ENCODE results near the gene CENPP. TPM values are rescaled to one million over a fixed set of nuclear protein-coding genes. Genes with fewer than 3 reads are reported as not detected.

CENPP gene
- total and polyA plus RNA-seq, 2 donors from 2014 or later, result 1.2 to 4.2 TPM

DNA sequence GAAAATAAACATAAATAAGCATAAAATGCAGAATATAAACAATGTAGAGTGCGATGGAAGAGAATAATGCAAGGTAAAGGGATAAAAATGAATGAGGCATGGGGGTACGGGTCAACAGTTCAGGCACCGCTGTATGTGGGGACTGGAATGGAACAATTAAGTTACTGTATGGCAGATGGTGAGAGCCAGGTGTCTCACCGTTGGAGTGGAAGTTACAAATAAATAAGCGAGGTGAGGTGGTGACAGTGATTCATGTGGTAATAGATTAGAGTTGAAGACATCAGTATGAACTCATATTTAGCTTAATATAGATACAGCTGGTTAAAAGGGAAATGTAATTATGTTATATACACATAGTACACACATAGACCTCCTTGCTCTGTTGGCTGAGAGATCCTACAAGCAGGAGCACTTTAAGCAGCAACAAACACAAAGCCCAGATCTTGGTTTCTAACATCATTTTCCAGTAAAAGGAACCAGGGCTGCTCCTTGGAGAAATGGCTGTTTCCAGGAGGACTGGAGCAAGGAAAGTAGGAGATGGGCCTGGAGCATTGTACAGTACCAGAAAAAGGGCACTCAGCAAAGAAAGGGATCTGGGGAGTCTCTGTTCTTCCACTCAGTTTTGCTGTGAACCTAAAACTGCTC, 100.9 kb downstream of the CENPP start:
- DNase-seq (no peak), FAIRE-seq (no peak)
- no peaks in the 10 kb centered on the region for H3K36me3 ChIP-seq (ENCODE audit: control insufficient read depth in 2 of 3, insufficient read depth in 3 of 3, low read length in 3 of 3)
- no peak for TF ChIP-seq CTCF (IDR thresholded peaks at IDR 0.05; ENCODE audit: borderline replicate concordance, extremely low read depth, insufficient read depth)
- H3K27me3 ChIP-seq (ENCODE audit: control insufficient read depth, insufficient read depth, low read length), result no peaks in the 10 kb centered on the region
- intact Hi-C loops (cut with DNase I), result no loop called here
- H3K4me3 ChIP-seq (ENCODE audit: low read length in 3 of 3), result no peak overlapping the region
- H3K4me1 ChIP-seq (ENCODE audit: control insufficient read depth in 2 of 3, insufficient read depth in 2 of 3, low read depth in 1 of 3, low read length in 3 of 3), result no peaks in the 10 kb centered on the region
- H3K9ac ChIP-seq (ENCODE audit: low read length in 3 of 3), result no peak overlapping the region
- H3K9me3 ChIP-seq (ENCODE audit: control insufficient read depth in 2 of 3, insufficient read depth in 1 of 3, low read length in 3 of 3), result no peaks in the 10 kb centered on the region
- H3K27ac ChIP-seq (ENCODE audit: low read depth in 2 of 2, low read length in 2 of 2), result no peak overlapping the region

DNA sequence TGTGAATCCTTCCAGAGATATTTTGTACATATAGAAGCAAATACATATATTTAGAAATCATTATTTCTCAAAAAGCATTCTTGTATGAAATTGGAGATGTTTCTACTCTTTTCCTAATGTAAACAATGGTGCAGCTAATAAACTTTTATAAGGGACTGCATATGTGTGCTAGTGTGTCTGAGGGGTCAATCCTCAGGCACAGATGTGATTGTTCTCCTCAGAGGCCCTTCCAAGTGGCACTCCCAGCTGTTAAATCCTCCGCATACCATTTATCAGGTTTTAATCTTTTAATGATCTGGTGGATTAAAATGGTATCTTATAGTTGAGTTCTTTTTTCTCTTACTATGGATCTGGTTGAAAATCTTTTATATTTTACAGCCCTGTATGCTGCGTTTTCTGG, 104.1 kb downstream of the CENPP start:
- Histone ChIP-seq H3K27ac (ENCODE audit: low read depth in 2 of 2, low read length in 2 of 2) (no peak overlapping the region), H3K4me1 (ENCODE audit: control insufficient read depth in 2 of 3, insufficient read depth in 2 of 3, low read depth in 1 of 3, low read length in 3 of 3) (no peaks in the 10 kb centered on the region), H3K4me3 (ENCODE audit: low read length in 3 of 3) (no peak overlapping the region), H3K9ac (ENCODE audit: low read length in 3 of 3) (no peak overlapping the region), H3K9me3 (ENCODE audit: control insufficient read depth in 2 of 3, insufficient read depth in 1 of 3, low read length in 3 of 3) (no peaks in the 10 kb centered on the region), H3K36me3 (ENCODE audit: control insufficient read depth in 2 of 3, insufficient read depth in 3 of 3, low read length in 3 of 3) (no peaks in the 10 kb centered on the region), H3K27me3 (ENCODE audit: control insufficient read depth, insufficient read depth, low read length) (no peaks in the 10 kb centered on the region)
- DNase-seq (no peak), FAIRE-seq (no peak)
- no peak for TF ChIP-seq CTCF (IDR thresholded peaks at IDR 0.05; ENCODE audit: borderline replicate concordance, extremely low read depth, insufficient read depth)
- intact Hi-C loops (cut with DNase I), result no loop called here

DNA sequence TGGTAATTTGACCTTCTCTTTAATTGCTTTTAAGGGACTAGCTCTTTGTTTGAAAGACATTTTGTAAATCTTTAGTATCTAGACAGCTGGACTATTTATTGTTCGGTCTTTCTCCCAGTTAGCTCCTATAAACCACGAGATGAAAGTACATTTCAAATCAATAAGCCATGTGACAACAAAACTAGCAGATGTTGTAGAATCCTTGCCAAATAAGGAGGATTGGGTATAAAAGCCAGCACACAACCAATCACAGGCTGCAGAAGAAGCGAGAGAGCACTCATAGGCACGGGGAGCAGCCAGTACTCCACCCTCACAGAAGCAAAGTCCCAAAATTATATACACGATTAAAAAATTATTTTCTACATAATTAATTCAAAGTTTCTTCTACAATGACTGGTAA, 106.6 kb downstream of the CENPP start:
- Histone ChIP-seq H3K9me3 (ENCODE audit: control insufficient read depth in 2 of 3, insufficient read depth in 1 of 3, low read length in 3 of 3) (no peaks in the 10 kb centered on the region), H3K27me3 (ENCODE audit: control insufficient read depth, insufficient read depth, low read length) (no peaks in the 10 kb centered on the region), H3K27ac (ENCODE audit: low read depth in 2 of 2, low read length in 2 of 2) (no peak overlapping the region), H3K9ac (ENCODE audit: low read length in 3 of 3) (no peak overlapping the region), H3K4me3 (ENCODE audit: low read length in 3 of 3) (no peak overlapping the region), H3K36me3 (ENCODE audit: control insufficient read depth in 2 of 3, insufficient read depth in 3 of 3, low read length in 3 of 3) (no peaks in the 10 kb centered on the region), H3K4me1 (ENCODE audit: control insufficient read depth in 2 of 3, insufficient read depth in 2 of 3, low read depth in 1 of 3, low read length in 3 of 3) (no peaks in the 10 kb centered on the region)
- no peak for TF ChIP-seq CTCF (IDR thresholded peaks at IDR 0.05; ENCODE audit: borderline replicate concordance, extremely low read depth, insufficient read depth)
- intact Hi-C loops (cut with DNase I), result no loop called here
- peak in 2 of 5 donors; percentile 16 to 80 for DNase-seq
- no peak for FAIRE-seq

All from kidney (tissue), 14 donors.